Middle frontal gyrus (tissue), 1 donor: ENCODE data around the gene AUTS2.
A peak's percentile ranks its signal among the peaks of the same experiment; 100 is the strongest.

Experiments used
- DNase-seq: peaks from one replicate; pipeline ENCODE4 v3.0.0-alpha.2; 2015; ENCODE audit warnings: low spot score; ENCODE audit errors: extremely low spot score

Gene AUTS2

DNA sequence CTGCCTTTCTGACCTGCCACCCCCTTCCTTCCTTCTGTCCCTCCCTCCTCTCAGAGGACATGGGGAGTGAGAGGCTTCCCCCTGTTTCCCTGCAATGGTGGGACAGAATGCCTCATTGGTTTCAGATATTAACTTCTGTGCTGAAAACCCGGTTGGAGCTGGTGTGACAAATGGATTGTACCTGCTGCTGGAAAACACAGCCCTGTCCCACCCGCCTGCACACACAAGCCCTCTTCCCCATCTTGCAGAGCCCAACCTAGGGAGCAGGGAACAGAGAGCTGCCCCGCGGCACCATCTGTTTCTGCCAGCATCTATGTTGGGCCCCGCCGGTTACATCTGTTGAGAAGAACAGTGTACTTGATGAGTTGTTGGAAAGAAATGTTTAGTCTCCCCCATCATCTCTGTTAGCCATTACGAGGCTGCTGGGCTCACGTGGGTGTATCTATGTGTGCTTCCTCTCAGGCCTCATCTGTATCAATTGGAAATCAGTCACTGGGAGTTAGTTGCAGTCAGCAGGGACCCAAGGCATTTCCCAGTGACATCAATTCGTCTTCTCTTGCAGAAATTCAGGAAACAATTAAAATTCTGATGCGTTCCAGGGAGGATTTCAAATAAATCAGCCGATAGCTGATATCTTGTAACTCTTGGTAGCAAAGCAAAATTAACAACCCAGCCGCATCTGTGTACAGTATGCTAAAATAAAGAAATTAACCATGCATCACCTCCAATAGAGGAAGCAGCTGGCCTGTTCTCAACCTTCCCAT is 808.1 kb downstream of the AUTS2 start:
- DNase-seq = no peak

DNA sequence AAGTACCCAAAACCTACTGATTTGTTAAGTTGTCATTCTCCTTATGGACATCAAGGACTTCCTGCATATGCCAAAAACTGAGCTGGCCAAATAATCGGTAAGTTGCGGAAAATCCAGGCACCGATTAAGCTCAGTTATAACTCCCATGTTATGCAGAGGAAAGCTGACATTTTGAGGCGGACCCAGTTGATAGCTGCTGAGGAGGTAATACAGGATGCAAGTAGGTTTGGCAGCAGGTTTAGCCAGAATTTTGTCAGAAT is 808.6 kb downstream of the AUTS2 start:
- DNase-seq = no peak

DNA sequence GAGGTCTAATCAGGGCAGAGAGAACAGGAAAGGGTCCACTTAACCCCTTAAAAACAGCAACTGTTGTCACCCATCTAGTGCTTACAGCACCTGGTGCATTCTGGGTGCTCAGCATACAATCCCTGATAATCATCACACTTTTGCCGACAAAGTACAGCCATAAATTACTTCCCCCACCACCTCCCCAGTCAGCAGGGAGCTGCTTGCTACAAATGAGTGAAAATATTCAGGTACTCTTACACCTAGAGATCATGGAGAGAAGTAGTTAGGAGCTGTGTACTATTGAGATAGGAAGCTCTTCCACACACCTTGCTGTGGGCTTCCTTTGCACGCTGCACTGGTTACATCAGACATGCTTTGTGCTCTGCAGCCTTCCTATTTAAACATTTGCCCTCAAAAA is 810.2 kb downstream of the AUTS2 start:
- no peak for DNase-seq

DNA sequence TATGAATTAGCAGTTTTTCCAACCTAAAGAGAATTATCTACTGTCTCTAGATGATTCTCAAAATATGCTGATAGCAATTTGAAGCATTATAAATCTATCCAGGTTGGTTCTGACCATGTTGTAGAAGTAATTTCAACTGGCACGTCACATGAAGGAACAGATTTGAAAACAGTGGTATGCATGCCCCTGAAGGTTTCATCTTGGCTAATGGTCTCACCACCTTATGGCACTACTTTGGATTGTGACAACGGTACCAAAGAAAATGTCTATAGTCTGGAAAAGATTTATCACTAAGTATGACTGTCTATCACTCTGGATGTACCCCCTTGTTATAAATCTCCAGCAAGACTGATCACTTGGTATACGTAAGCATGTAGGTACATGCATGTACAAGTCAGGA is 810.6 kb downstream of the AUTS2 start:
- DNase-seq = no peak

DNA sequence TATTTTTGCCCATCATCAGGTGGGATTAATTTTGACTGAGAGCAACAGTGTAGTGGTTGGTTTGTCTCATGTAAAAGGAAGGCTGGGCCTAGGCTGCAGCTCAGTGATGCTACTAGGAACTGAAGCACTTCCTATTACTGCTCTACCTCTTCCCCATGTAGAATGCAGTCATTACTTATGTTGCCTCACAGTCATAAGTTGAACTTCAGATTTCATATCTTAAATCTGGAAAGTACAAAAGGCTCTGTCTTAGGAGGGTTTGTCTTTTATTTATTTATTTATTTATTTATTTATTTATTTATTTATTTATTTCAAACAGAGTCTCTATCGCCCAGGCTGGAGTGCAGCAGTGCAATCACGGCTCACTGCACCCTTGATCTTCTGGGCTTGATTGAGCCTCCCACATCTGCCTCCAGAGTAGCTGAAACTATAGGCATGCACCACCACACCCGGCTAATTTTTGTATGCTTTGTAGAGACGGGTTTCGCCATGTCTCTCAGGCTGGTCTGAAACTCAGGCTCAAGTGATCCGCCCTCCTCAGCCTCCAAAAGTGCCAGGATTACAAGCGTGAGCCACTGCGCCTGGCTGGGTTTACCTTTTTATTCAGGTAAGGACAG is 812.0 kb downstream of the AUTS2 start:
- no peak for DNase-seq

DNA sequence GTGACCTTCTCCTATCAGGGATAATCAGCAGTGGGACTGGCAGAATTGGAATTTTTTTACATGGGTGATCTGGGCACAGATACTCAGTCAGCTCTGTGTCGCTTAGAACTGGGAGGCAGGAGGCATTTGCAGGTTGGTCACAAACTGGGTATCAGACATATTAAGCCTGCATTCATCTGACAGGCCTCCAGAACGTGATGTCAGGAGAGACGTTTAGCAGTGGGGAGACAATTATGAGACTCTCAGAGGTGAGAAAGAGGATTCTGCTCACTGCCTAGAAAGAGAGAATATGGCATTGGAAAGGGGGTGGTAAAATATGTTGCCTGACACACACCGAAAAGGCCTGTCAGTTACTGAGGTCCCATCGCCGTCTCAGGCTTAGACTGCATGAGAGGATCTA is 816.1 kb downstream of the AUTS2 start:
- DNase-seq = no peak

DNA sequence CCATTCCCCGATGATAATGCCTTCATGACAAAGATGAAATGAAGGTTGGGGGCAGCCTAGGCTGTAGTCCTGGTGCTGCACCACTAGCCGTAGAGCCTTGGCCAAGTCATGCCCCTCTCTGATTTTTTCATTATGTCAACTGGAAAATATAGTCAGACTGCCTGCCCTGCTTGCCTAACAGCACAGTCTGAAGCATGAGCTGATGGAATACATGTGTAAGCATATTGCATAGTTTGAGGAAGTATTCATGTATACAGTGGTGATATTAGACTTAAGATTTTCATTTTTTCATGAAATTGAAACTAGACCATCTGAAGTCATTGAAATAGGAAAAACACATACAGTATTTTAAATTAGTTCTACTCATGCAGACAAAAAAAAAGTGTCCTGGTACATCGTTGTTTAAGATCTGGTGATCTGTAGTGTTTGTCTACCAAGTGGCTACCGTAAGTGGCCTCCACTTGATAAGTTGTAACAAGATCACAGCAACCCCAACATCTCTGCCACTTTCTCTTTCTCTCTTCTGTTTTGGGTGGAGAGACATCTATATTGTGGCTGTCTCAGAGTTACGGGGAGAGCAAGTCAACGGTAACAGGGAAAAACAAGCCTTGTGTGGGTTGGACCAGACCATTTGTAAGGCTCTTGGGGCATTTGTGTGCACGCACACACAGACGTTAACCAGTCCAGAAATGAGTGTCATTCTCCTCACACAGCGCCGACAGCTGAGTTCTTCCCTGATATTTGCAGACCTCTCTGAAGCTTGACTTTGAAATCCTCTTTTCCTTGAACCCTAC is 817.1 kb downstream of the AUTS2 start:
- no peak for DNase-seq

DNA sequence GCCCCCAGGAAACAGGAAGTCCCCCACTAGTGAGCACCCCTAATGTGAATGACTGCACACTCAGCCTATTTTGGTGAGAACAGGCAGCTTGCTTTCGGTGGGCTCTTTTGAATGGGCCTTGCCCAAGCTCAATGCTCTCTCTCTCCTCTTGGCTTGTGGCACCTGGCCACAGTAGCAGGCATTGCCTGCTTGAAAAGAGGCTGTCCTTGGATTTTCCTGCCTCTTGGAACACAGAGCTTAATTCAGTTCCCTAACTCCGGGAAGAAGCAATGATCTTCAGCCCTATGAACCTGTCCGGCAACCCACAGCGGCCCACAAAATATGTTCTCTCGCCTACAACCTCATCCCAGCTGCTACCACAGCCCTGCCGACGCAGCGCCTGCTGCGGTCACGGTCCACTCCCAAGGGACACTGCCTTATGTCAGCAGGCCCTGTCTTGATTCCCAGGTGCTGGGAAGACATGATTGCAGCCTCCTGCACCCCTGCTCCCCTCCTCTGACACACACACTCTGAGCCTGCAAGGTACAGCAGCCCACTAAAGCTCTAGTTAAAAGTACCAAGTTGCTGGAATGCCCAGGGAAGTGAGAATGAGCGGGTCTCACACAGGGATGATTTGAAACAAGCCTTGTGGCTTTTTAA is 818.2 kb downstream of the AUTS2 start:
- DNase-seq = no peak

DNA sequence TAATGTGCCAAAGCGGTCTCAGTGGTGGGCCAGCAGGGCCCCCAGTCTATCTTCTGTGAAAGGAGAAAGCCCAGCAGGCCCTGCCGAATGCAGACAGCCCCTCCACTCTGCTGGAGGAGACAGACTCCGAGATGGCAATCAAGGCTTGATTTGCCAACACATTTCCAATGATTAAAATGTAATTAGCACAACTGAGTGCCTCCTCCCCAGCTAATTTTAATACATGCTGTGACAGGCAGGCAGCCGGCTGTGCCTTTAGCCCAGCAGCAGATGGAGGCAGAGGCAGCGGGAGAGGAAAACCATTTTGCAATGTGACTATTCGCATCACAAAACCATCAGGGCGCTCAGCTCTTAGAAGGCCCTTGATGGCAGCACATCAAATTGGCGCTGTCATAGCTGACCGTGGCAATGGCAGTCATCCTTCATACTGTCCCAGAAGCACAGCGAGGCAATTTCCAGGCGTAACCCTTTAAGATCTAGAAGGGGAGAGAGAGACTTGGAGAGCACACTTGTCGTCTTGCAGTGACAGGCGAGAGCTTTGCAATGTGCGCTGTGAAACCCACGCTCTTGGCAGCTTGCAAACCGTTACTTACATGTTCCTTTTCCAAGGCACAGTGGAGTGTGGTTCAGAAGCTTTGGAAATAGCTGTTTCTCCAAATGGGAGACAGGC is 818.8 kb downstream of the AUTS2 start:
- peak; percentile 65 for DNase-seq

DNA sequence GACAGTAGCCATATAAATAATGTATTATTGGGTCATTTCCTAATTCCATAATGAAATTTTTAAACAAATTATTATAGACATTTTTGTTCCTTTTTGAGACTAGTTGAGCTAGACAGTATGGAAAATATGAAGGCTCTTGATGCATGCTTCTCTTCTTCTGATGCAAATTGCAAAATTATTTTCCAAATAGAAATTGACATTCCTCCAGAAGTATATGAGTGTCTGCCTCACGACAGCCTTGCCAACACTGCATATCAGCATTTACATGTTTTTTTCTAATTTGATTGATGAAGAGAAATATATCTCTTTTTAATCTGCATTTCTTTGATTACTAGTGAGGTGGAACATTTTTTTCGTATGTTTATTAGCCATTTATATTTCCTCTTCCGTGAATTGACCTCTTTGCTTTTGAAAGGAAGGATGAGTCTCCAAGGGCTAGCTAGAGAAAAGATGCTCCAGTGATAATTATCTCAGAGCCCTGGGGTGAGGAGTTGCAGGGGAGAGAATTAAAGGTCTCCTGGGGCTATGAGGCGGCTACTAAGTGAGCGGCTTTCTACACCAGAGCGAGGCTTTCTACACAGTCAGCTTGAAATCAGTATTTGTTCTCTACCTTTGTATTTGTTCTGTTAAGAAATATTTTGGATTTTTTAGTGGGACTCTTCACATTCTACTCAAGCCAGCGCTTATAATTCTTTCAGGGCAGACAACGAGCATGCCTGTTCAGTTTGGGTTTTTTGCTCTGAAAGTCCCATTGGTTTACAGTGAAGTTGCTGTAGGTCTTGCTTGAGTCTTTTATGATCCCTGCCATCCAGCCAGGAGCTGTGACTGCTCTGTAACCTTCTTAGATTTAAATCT is 821.5 kb downstream of the AUTS2 start:
- no peak for DNase-seq

DNA sequence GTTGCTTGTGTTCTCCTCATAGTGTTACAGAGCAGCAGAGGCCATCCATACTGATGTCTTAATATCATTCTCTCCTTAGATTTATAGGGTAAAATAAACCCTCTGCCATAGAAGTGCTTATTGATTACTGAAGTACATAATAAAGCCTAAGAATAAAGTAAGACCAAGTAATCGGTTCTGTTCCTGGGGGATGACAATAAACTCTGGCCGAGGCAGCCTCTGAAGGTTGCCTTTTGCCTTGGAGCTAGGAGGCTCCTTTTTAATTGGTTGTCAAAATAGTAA is 822.0 kb downstream of the AUTS2 start:
- DNase-seq = no peak

DNA sequence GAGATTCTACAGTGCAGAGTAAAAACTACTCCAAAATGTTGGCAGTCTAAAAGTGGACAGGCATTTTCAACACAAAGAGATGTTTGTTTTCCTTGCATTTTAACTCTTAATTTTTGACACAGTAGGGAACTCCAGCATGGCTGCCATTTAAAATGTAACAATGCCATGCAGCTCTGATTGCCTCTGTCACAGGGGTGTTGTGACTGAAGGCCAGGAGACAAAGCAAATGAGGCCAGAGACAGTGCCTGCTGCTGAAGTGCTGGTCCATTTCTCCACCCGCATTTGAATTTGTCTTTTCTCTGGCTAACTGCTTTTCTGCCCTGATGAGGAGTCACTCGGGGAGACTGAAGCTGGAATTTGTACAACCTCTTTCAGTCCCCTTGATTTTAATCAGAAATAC is 823.0 kb downstream of the AUTS2 start:
- no peak for DNase-seq

DNA sequence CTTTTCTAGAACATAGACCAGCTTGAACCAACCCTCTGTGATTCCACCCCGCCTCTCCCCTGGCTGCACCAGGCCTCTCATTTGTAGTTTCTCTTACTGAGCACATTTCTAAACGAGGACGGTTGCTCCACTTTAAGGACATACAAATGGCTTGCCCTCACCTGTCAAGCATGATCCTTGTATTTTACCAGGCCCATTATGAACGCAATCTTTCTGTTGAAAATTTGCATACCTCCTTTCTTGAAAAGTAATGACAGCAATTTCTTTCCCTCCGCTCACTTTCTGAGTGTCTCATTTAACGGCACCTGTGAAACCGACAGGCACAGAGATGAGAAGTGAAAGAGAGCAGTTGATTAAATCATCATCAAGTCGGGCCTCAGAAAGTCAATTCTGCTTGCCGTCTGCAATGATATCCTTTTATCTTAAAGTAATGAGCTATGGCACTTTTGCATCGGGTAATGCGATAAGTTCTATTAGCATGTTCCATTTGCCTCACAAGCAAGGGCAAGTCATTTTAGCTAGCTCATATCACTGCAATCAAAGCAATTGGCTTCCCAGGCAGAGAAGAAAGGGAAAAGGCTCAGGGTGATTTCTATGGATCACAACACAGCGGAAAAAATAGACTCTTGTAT is 828.1 kb downstream of the AUTS2 start:
- no peak for DNase-seq

DNA sequence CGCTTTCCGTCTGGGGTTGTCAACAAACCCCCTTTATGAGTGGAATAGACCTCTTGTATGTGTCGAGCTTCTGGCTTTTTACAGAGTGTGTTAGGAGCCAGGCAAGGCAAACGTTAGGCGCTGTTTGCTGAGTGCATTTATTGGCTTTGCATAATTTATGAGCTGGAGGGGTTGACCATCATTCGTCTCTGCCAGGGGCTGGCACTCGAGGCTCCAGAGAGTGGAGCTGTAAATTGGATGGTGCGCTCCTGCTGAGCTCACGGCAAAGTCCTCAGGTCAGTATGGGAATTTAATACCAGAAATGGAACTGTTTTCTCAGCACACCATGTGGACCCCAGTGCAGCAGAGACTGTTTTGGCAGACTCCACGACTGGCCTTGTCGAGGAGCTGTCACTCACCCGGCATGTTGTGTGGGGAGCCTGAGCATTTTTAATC is 834.3 kb downstream of the AUTS2 start:
- no peak for DNase-seq

DNA sequence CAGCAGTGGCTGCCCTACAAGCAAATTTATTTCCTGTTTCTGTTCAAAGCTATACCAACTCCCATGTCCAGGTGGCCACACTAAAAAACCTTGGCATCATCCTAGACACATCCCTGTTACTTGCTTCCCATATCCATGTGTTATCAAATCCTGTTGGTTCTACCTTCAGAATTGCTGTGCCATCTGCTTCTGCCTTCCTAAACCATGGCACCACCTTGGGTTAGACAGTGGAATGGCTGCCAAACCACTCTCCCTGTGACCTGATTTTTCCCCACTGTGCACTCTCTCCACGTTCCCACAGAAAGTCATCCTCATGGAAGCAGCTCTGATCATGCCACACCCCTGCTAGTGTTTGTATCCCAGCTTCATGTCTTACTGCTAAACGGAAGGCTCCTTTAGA is 836.1 kb downstream of the AUTS2 start:
- DNase-seq = no peak

DNA sequence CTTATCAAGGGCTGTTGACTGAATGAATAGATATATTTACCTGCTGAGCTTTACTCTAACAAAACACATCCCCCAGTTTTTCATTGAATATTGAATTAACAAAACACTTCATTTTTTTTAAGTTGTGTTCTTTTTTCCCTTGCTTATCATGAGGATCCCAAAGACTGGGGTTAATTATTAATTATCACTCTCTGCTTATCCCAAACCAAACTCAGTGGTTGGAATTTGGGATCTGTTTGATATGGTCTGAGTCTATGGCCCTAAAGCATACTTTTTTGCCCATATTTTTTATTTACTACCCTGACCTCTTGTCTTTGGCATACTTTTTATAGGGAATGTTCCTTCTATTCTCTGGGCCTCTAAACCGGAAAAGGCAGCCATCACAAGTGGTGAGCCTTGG is 836.5 kb downstream of the AUTS2 start:
- DNase-seq = no peak

DNA sequence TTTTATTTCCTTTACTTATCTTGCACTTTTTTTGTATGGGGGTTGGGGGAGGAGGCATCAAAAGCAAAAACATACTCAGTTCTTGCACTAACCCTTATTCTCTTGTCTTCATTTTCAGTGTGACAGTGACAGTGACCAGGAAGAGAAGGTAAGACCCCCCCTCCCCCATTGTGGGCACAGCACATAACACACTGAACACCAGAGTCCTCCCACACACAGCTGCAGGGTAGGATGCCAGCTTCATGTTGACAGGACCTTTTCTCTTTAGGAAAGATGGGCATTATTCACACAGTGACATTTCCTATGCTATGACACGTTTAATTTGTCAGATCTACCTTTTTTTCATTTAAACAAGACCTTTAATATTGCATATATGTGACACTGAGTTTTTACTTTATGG is 837.4 kb downstream of the AUTS2 start:
- no peak for DNase-seq

DNA sequence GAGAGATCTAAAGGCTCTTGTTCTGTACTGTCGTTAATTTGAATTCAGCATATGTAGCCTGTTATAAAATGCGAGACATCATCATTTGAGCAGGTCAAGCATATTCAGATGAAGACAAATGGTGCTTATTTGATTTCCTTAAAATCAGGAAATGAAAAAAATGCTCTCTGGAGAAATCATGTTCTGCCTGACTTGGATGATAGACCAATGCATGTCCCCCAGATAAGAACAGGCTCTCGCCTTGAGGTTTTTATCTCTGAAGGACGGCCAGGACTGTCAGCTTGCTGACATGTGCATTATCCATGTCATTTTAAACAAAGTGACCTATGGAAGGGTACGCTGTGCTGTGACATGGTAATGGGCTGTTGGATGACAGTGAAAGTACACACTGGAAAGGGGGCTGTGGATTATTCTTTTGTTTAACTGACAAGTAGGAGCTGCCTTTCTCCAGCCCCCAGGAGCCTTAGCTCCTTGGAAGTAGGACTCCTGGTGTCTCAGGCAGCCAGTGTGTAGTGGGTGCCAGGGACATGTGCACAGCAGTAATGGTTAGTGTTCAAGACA is 838.6 kb downstream of the AUTS2 start:
- no peak for DNase-seq

DNA sequence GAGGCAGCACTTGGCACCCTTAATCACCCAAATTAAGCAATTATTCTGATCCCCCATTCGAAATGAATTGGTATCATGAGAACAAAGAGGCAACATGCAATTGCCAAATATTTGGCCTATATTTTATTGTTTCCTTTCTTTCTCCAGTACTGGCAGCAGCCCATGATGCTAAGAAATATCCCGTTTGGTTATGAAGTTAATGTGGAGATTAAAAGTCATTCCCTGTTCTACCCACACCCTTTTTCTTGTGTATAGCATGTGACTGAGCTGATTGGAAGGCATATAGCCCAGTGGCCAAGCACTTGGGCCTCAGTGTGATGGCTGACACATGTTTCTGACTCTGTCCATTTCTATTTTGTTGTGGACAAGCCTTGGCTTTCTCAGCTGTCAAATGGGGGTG is 841.4 kb downstream of the AUTS2 start:
- DNase-seq = no peak

DNA sequence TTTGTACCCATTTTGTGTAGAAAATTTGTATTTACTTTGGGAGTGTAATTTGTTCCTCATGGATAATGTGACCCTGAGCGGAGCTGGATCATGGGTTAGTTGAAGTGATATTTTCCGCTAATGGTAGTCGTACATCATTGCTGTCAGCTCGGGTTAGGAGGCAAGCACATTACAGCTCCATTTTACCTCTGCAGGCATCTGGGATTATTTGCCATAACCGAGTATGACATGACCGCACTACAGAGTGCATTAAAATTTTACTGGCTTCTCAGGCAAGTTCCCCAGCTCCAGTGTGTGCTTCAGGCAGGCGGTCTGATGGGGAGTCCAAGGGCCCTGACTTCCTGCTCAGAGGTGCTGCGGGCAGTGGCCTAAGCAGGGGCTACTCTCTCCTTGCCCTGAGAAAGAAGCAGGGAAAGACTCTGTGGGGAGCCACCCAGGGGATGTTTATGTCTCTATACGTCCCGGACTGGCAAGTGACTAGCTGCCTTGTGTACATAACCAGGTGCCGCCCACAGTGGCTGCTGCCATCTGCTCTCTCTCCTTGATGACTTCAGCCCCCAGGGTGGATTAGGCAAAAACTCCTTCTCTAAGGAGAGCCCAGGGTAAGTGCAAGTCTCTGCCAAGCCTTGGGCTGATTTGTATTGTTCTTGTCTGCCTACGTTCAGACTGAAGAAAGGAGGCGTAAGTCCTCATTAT is 848.3 kb downstream of the AUTS2 start:
- no peak for DNase-seq
